HepG2 (cell line): ENCODE data around the gene USP7. TPM values are rescaled to one million over a fixed set of nuclear protein-coding genes. Genes with fewer than 3 reads are reported as not detected.

ENCODE experiments used
- EED ChIP-seq: sonication (generic); formaldehyde crosslinking; IDR thresholded peaks from 2 replicates; pipeline ENCODE4 v1.5.0; 2020; ENCODE audit warnings: mild to moderate bottlenecking, missing genetic modification reagents
- KMT2B ChIP-seq: IDR thresholded peaks from 2 replicates; pipeline ENCODE4 v1.6.1; 2016; ENCODE audit warnings: missing genetic modification reagents, missing compliant biosample characterization
- POGZ ChIP-seq: sonication (generic); formaldehyde crosslinking; IDR thresholded peaks from 2 replicates; pipeline ENCODE4 v1.4.0; 2020; ENCODE audit warnings: mild to moderate bottlenecking, missing genetic modification reagents
- PRPF4 ChIP-seq: fragments of 200-400 bp; formaldehyde crosslinking; IDR thresholded peaks from 2 replicates; pipeline ENCODE4 v1.6.1; 2016; ENCODE audit warnings: low read length, low read depth; ENCODE audit not compliant: poor library complexity, severe bottlenecking
- SRSF9 ChIP-seq: fragments of 200-400 bp; formaldehyde crosslinking; IDR thresholded peaks from 2 replicates; pipeline ENCODE4 v1.6.1; 2018; ENCODE audit warnings: borderline replicate concordance, mild to moderate bottlenecking, low read depth, low read length; ENCODE audit not compliant: insufficient read depth, poor library complexity, severe bottlenecking
- STAG1 ChIP-seq: sonication (generic); formaldehyde crosslinking; IDR thresholded peaks from 2 replicates; pipeline ENCODE4 v1.4.0; 2020; ENCODE audit warnings: missing genetic modification reagents
- YEATS2 ChIP-seq: sonication (generic); formaldehyde crosslinking; IDR thresholded peaks from 2 replicates; pipeline ENCODE4 v1.4.0; 2020; ENCODE audit warnings: missing genetic modification reagents, borderline replicate concordance
- ZFP36L1 ChIP-seq: sonication (generic); formaldehyde crosslinking; IDR thresholded peaks from 2 replicates; pipeline ENCODE4 v1.8.0; 2022; ENCODE audit warnings: mild to moderate bottlenecking, missing genetic modification reagents, moderate library complexity
- ZNF205 ChIP-seq: IDR thresholded peaks from 2 replicates; pipeline ENCODE4 v1.6.1; 2018; ENCODE audit warnings: missing biosample characterization, missing genetic modification reagents
- ZNF260 ChIP-seq: sonication (generic); formaldehyde crosslinking; IDR thresholded peaks from 2 replicates; pipeline ENCODE4 v1.4.0; 2020; ENCODE audit warnings: missing genetic modification reagents, low read depth, mild to moderate bottlenecking, borderline replicate concordance
- ZNF33A ChIP-seq: sonication (generic); formaldehyde crosslinking; IDR thresholded peaks from 2 replicates; pipeline ENCODE4 v1.5.1; 2020; ENCODE audit warnings: missing genetic modification reagents, mild to moderate bottlenecking, moderate library complexity, borderline replicate concordance
- ZNF790 ChIP-seq: sonication (generic); formaldehyde crosslinking; IDR thresholded peaks from 2 replicates; pipeline ENCODE4 v1.8.0; 2022; ENCODE audit warnings: missing genetic modification reagents, mild to moderate bottlenecking, borderline replicate concordance
- ZNF850 ChIP-seq: sonication (generic); formaldehyde crosslinking; conservative IDR thresholded peaks from 2 replicates; pipeline ENCODE4 v1.9.0; 2021; ENCODE audit warnings: mild to moderate bottlenecking, missing genetic modification reagents
- polyA plus RNA-seq, 8 experiments: library from polyadenylated mRNA; depleted of rRNA in 3 of 8; stranded (reverse) in 7 of 8; unstranded in 1 of 8; fragments of >200 nt; fragmentation: Illumina TruSeq in 4 of 8; extraction: Trizol in 4 of 8; gene quantifications; 2 replicates each; pipeline versions ENCODE4 v1.2.1 to v1.2.3, GENCODE V29; 2011 to 2016; ENCODE audit warnings: low read depth in 4 of 8, missing spikeins in 1 of 8, mixed read lengths in 1 of 8; ENCODE audit not compliant: insufficient read depth in 1 of 8
- total RNA-seq, 5 experiments: library from RNA; depleted of rRNA; stranded (reverse); fragments of >200 nt; fragmentation: Illumina TruSeq; extraction: Trizol; gene quantifications; 2 replicates each; pipeline ENCODE4 v1.2.3, GENCODE V29; 2016; ENCODE audit warnings: low read depth in 1 of 5
- TF ChIP-seq, protein P1 (sequence below): sonication (generic); formaldehyde crosslinking; IDR thresholded peaks from 2 replicates; pipeline ENCODE4 v1.9.0; 2021; ENCODE audit warnings: mild to moderate bottlenecking, missing genetic modification reagents
- TF ChIP-seq, protein P2 (sequence below): sonication (generic); formaldehyde crosslinking; conservative IDR thresholded peaks from 2 replicates; pipeline ENCODE4 v1.4.0; 2020; ENCODE audit warnings: missing genetic modification reagents
- TF ChIP-seq, protein P3 (sequence below): IDR thresholded peaks from 2 replicates; pipeline ENCODE4 v1.6.1; 2016; ENCODE audit warnings: mild to moderate bottlenecking, missing biosample characterization, missing genetic modification reagents
- TF ChIP-seq, protein P4 (sequence below): sonication (generic); formaldehyde crosslinking; IDR thresholded peaks from 2 replicates; pipeline ENCODE4 v1.4.0; 2020; ENCODE audit warnings: missing genetic modification reagents
- TF ChIP-seq, protein P5 (sequence below): sonication (generic); formaldehyde crosslinking; IDR thresholded peaks from 2 replicates; pipeline ENCODE4 v1.8.1; 2023; ENCODE audit warnings: missing genetic modification reagents, mild to moderate bottlenecking, borderline replicate concordance
- TF ChIP-seq, protein P6 (sequence below): IDR thresholded peaks from 2 replicates; pipeline ENCODE4 v1.6.1; 2016; ENCODE audit warnings: control low read depth

The USP7 gene
- total and polyA plus RNA-seq, 2 of the 13 experiments (the other 11 are each of a cell fraction or from before 2014, with no cell fraction given) = 52.5 to 173 TPM

DNA sequence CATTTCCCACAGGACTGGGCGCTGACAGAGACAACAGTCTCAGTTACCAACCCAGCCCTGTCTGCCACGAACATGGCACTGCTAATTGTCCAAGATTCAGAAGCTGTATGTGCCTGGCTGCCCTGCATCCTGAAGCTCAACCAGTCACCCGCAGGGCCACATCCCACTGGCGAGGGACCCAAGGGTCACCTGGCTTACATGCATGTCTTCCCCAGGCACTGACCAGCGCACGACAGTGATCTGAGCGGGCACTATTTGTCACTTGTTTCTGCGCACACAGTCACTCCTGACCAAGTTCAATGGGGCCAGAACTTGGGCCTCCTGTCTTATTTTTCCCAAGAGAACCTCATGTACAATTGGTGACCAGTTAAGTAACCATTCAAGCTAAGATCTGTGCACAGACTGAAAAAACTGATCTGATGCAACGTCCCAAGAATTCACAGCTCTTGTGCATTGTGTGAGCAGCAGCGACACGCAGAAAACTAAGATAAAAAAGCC, 13.1 kb downstream of the USP7 start (continued):
- TF ChIP-seq, protein P1, sequence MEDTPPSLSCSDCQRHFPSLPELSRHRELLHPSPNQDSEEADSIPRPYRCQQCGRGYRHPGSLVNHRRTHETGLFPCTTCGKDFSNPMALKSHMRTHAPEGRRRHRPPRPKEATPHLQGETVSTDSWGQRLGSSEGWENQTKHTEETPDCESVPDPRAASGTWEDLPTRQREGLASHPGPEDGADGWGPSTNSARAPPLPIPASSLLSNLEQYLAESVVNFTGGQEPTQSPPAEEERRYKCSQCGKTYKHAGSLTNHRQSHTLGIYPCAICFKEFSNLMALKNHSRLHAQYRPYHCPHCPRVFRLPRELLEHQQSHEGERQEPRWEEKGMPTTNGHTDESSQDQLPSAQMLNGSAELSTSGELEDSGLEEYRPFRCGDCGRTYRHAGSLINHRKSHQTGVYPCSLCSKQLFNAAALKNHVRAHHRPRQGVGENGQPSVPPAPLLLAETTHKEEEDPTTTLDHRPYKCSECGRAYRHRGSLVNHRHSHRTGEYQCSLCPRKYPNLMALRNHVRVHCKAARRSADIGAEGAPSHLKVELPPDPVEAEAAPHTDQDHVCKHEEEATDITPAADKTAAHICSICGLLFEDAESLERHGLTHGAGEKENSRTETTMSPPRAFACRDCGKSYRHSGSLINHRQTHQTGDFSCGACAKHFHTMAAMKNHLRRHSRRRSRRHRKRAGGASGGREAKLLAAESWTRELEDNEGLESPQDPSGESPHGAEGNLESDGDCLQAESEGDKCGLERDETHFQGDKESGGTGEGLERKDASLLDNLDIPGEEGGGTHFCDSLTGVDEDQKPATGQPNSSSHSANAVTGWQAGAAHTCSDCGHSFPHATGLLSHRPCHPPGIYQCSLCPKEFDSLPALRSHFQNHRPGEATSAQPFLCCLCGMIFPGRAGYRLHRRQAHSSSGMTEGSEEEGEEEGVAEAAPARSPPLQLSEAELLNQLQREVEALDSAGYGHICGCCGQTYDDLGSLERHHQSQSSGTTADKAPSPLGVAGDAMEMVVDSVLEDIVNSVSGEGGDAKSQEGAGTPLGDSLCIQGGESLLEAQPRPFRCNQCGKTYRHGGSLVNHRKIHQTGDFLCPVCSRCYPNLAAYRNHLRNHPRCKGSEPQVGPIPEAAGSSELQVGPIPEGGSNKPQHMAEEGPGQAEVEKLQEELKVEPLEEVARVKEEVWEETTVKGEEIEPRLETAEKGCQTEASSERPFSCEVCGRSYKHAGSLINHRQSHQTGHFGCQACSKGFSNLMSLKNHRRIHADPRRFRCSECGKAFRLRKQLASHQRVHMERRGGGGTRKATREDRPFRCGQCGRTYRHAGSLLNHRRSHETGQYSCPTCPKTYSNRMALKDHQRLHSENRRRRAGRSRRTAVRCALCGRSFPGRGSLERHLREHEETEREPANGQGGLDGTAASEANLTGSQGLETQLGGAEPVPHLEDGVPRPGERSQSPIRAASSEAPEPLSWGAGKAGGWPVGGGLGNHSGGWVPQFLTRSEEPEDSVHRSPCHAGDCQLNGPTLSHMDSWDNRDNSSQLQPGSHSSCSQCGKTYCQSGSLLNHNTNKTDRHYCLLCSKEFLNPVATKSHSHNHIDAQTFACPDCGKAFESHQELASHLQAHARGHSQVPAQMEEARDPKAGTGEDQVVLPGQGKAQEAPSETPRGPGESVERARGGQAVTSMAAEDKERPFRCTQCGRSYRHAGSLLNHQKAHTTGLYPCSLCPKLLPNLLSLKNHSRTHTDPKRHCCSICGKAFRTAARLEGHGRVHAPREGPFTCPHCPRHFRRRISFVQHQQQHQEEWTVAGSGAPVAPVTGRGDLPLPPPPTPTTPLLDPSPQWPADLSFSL (CRISPR knock-in tag) = no peak
- TF ChIP-seq, protein P2, sequence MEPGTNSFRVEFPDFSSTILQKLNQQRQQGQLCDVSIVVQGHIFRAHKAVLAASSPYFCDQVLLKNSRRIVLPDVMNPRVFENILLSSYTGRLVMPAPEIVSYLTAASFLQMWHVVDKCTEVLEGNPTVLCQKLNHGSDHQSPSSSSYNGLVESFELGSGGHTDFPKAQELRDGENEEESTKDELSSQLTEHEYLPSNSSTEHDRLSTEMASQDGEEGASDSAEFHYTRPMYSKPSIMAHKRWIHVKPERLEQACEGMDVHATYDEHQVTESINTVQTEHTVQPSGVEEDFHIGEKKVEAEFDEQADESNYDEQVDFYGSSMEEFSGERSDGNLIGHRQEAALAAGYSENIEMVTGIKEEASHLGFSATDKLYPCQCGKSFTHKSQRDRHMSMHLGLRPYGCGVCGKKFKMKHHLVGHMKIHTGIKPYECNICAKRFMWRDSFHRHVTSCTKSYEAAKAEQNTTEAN = no peak
- TF ChIP-seq STAG1 (CRISPR knock-in tag) = no peak
- no peak for TF ChIP-seq ZFP36L1 (CRISPR knock-in tag)
- no peak for TF ChIP-seq SRSF9
- TF ChIP-seq ZNF260 (CRISPR knock-in tag) = no peak
- no peak for TF ChIP-seq ZNF205 (CRISPR knock-in tag)
- TF ChIP-seq ZNF33A (CRISPR knock-in tag) = no peak
- TF ChIP-seq, protein P3, sequence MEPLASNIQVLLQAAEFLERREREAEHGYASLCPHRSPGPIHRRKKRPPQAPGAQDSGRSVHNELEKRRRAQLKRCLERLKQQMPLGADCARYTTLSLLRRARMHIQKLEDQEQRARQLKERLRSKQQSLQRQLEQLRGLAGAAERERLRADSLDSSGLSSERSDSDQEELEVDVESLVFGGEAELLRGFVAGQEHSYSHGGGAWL = no peak
- TF ChIP-seq EED (CRISPR knock-in tag) = no peak
- TF ChIP-seq, protein P4, sequence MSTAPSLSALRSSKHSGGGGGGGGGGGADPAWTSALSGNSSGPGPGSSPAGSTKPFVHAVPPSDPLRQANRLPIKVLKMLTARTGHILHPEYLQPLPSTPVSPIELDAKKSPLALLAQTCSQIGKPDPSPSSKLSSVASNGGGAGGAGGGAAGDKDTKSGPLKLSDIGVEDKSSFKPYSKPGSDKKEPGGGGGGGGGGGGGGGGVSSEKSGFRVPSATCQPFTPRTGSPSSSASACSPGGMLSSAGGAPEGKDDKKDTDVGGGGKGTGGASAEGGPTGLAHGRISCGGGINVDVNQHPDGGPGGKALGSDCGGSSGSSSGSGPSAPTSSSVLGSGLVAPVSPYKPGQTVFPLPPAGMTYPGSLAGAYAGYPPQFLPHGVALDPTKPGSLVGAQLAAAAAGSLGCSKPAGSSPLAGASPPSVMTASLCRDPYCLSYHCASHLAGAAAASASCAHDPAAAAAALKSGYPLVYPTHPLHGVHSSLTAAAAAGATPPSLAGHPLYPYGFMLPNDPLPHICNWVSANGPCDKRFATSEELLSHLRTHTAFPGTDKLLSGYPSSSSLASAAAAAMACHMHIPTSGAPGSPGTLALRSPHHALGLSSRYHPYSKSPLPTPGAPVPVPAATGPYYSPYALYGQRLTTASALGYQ (CRISPR knock-in tag) = no peak
- TF ChIP-seq, protein P5, sequence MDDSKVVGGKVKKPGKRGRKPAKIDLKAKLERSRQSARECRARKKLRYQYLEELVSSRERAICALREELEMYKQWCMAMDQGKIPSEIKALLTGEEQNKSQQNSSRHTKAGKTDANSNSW (CRISPR knock-in tag) = no peak
- no peak for TF ChIP-seq ZNF790 (CRISPR knock-in tag)
- TF ChIP-seq, protein P6, sequence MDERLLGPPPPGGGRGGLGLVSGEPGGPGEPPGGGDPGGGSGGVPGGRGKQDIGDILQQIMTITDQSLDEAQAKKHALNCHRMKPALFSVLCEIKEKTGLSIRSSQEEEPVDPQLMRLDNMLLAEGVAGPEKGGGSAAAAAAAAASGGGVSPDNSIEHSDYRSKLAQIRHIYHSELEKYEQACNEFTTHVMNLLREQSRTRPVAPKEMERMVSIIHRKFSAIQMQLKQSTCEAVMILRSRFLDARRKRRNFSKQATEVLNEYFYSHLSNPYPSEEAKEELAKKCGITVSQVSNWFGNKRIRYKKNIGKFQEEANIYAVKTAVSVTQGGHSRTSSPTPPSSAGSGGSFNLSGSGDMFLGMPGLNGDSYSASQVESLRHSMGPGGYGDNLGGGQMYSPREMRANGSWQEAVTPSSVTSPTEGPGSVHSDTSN (CRISPR knock-in tag) = no peak
- no peak for TF ChIP-seq YEATS2 (CRISPR knock-in tag)
- no peak for TF ChIP-seq KMT2B (CRISPR knock-in tag)
- TF ChIP-seq ZNF850 (CRISPR knock-in tag) = no peak
- no peak for TF ChIP-seq POGZ (CRISPR knock-in tag)
- TF ChIP-seq PRPF4 = no peak
